Tibial nerve (tissue), 4 donors: ENCODE data around the gene ZNF385D.

Experiments
- CTCF ChIP-seq, 5 experiments: fragments of 200-600 bp in 3 of 5; fragments of 450-650 bp in 2 of 5; sonication (generic) in 3 of 5; IDR thresholded peaks; one replicate each; pipeline ENCODE4 v1.5.1; 2016 to 2019; ENCODE audit warnings: antibody characterized with exemption in 5 of 5, mild to moderate bottlenecking in 3 of 5, moderate library complexity in 2 of 5
- EP300 ChIP-seq, 2 donors: sonication (generic); formaldehyde crosslinking; IDR thresholded peaks; one replicate each; pipeline ENCODE4 v1.6.1; 2017; ENCODE audit warnings: antibody characterized with exemption in 2 of 2, mild to moderate bottlenecking in 1 of 2
- POLR2A ChIP-seq, 2 donors: fragments of 450-650 bp; IDR thresholded peaks; one replicate each; pipeline ENCODE4 v1.6.1; 2017; ENCODE audit warnings: antibody characterized with exemption in 2 of 2, mild to moderate bottlenecking in 2 of 2, moderate library complexity in 2 of 2

- no peak for TF ChIP-seq EP300 (IDR thresholded peaks at IDR 0.05)
- no peak for TF ChIP-seq CTCF (IDR thresholded peaks at IDR 0.05)
- TF ChIP-seq POLR2A (IDR thresholded peaks at IDR 0.05), result no peak
Observed at GRCh38 chr3:21526461-21526860, 224.5 kb downstream of the ZNF385D start.
